GM03348 (cell line): ENCODE measurements around the gene NPL.
A peak's percentile ranks its signal among the peaks of the same experiment; 100 is the strongest.

Source experiments
- DNase-seq: peaks from one replicate; pipeline ENCODE4 v3.0.0; 2012; ENCODE audit warnings: low spot score

NPL gene

GRCh38 chr1:182778862-182779261, 10.7 kb upstream of the NPL start:
- no peak for DNase-seq

GRCh38 chr1:182779530-182779929, 10.0 kb upstream of the NPL start:
- DNase-seq = no peak

GRCh38 chr1:182781841-182782586, 7.6 kb upstream of the NPL start:
- DNase-seq = peak; percentile 66

- DNase-seq = no peak
These were observed 7.0 kb upstream of the NPL start for GRCh38 chr1:182782587-182782913.

GRCh38 chr1:182783068-182783467, 6.5 kb upstream of the NPL start:
- DNase-seq = no peak

GRCh38 chr1:182784556-182785171, 4.9 kb upstream of the NPL start:
- peak; percentile 63 for DNase-seq

GRCh38 chr1:182785181-182785580, 4.4 kb upstream of the NPL start:
- DNase-seq = no peak

- DNase-seq = peak; percentile 79
These were observed 3.2 kb upstream of the NPL start for GRCh38 chr1:182786223-182786994.

- DNase-seq = no peak
These were observed 2.6 kb upstream of the NPL start for GRCh38 chr1:182786995-182787324.

- DNase-seq = no peak
These were observed 2.0 kb downstream of the NPL start for GRCh38 chr1:182791281-182792179.

- DNase-seq = no peak
These were observed 4.5 kb downstream of the NPL start for GRCh38 chr1:182794091-182794490.

- DNase-seq = no peak
These were observed 5.2 kb downstream of the NPL start for GRCh38 chr1:182794676-182795201.

- no peak for DNase-seq
These were observed 6.1 kb downstream of the NPL start for GRCh38 chr1:182795563-182796228.

- no peak for DNase-seq
These were observed 12.6 kb downstream of the NPL start for GRCh38 chr1:182802006-182802803.

GRCh38 chr1:182803846-182804245, 14.3 kb downstream of the NPL start:
- DNase-seq = no peak

- DNase-seq = no peak
These were observed 16.6 kb downstream of the NPL start for GRCh38 chr1:182806015-182806678.

GRCh38 chr1:182807907-182808306, 18.3 kb downstream of the NPL start:
- DNase-seq = no peak

- peak; percentile 24 for DNase-seq
These were observed 19.9 kb downstream of the NPL start for GRCh38 chr1:182809414-182809957.

- no peak for DNase-seq
These were observed 22.6 kb downstream of the NPL start for GRCh38 chr1:182811975-182812722.
